GM12878 (cell line): ENCODE data around the gene HERC4. TPM values are rescaled to one million over a fixed set of nuclear protein-coding genes. Genes with fewer than 3 reads are reported as not detected.
"Not testable (repeated sequence)": the region's sequence is repeated elsewhere in the genome, so short reads cannot be mapped to it uniquely, and the experiment has no call there.

Source experiments
- ATAC-seq: fragments of 200-7000 bp; cut with Tn5 transposase; 3 replicates; pipeline ENCODE4 v1.9.1; 2020; ENCODE audit warnings: mild to moderate bottlenecking, moderate library complexity
- BruUV-seq: library from RNA; stranded (reverse); fragments of 400-500 nt; replicated peaks from 2 replicates; lab custom pipeline; 2021; lab: Mats Ljungman, UMichigan
- CTCF ChIA-PET: fragments of 300-600 bp; sonication (Branson Sonifier 250); formaldehyde crosslinking; extraction: SDS; loops from one replicate; lab custom pipeline; 2021; ENCODE audit warnings: inconsistent platforms; lab: Yijun Ruan, JAX
- POLR2A ChIA-PET: fragments of 350-600 bp; formaldehyde crosslinking; extraction: SDS; loops from one replicate; lab custom pipeline; 2021; ENCODE audit warnings: inconsistent platforms; lab: Charles Lee
- RAD21 ChIA-PET: fragments of 300-600 bp; sonication (Branson Sonifier 250); formaldehyde crosslinking; loops from one replicate; lab custom pipeline; 2023; ENCODE audit warnings: antibody characterized with exemption; ENCODE audit not compliant: unreplicated experiment; lab: Charles Lee
- SMC1A ChIA-PET: fragments of 300-600 bp; sonication (Branson Sonifier 250); formaldehyde crosslinking; loops from one replicate; lab custom pipeline; 2023; ENCODE audit not compliant: unreplicated experiment, uncharacterized antibody; lab: Charles Lee
- DNase-seq: peaks from one replicate; pipeline ENCODE4 v3.0.0-alpha.2; 2011; ENCODE audit warnings: low read depth, low spot score
- FAIRE-seq: peaks from 3 replicates; lab custom pipeline; 2011; peaks lifted over from hg19 to GRCh38; lab: Jason Lieb, UNC
- H2AFZ ChIP-seq: 2 replicates; pipeline ENCODE4 v1.6.0; 2011; ENCODE audit warnings: low read depth, low read length, control low read depth; ENCODE audit not compliant: control insufficient read depth
- H3K27ac ChIP-seq: 2 replicates; pipeline ENCODE4 v1.5.1; 2011; ENCODE audit warnings: control low read depth; ENCODE audit not compliant: control insufficient read depth, insufficient read depth
- H3K27me3 ChIP-seq, 2 experiments: replicated peaks in 1 of 2; 2 replicates each; pipeline versions ENCODE4 v1.6.0 to v1.6.1; 2011; ENCODE audit warnings: low read length in 1 of 2; ENCODE audit not compliant: control insufficient read depth in 2 of 2, insufficient read depth in 2 of 2
- H3K36me3 ChIP-seq, 2 experiments: 2 replicates each; pipeline ENCODE4 v1.5.1; 2011; ENCODE audit warnings: low read length in 1 of 2; ENCODE audit not compliant: control insufficient read depth in 2 of 2, insufficient read depth in 2 of 2
- H3K4me1 ChIP-seq: 2 replicates; pipeline ENCODE4 v1.6.1; 2011; ENCODE audit warnings: mild to moderate bottlenecking, low read length, moderate library complexity, mixed read lengths; ENCODE audit not compliant: control insufficient read depth, insufficient read depth
- H3K4me2 ChIP-seq: 2 replicates; pipeline ENCODE4 v1.6.0; 2011; ENCODE audit warnings: control low read depth; ENCODE audit not compliant: control insufficient read depth, insufficient read depth
- H3K4me3 ChIP-seq: fragments of 200-600 bp; sonication (generic); 2 replicates; pipeline ENCODE4 v1.5.1; 2016
- H3K79me2 ChIP-seq: 2 replicates; pipeline ENCODE4 v1.6.0; 2011; ENCODE audit warnings: low read length; ENCODE audit not compliant: control insufficient read depth, insufficient read depth
- H3K9ac ChIP-seq: 2 replicates; pipeline ENCODE4 v1.8.0; 2011; ENCODE audit warnings: low read length, control low read depth, mixed read lengths; ENCODE audit not compliant: control insufficient read depth, insufficient read depth
- H3K9me3 ChIP-seq: replicated peaks from 3 replicates; pipeline ENCODE4 v1.5.1; 2011; ENCODE audit warnings: mild to moderate bottlenecking, low read length; ENCODE audit not compliant: control insufficient read depth, insufficient read depth
- H4K20me1 ChIP-seq: 2 replicates; pipeline ENCODE4 v1.6.0; 2011; ENCODE audit not compliant: control insufficient read depth, insufficient read depth
- CBX5 ChIP-seq: sonication (generic); IDR thresholded peaks from 2 replicates; pipeline ENCODE4 v1.6.1; 2016; ENCODE audit warnings: low read depth, moderate library complexity, mild to moderate bottlenecking, inconsistent platforms
- CHD2 ChIP-seq: IDR thresholded peaks from 2 replicates; pipeline ENCODE4 v1.6.1; 2011; ENCODE audit warnings: low read depth, low read length, improper control_type of control experiment, borderline replicate concordance
- PAX5 ChIP-seq: IDR thresholded peaks from 2 replicates; pipeline ENCODE4 v1.6.1; 2011; ENCODE audit warnings: low read depth, low read length, borderline replicate concordance
- SMAD5 ChIP-seq: IDR thresholded peaks from 2 replicates; pipeline ENCODE4 v1.6.1; 2016; ENCODE audit warnings: antibody characterized with exemption, low read depth
- STAT1 ChIP-seq: fragments of 450-650 bp; conservative IDR thresholded peaks from 2 replicates; pipeline ENCODE4 v1.6.1; 2014; ENCODE audit warnings: antibody characterized with exemption, mild to moderate bottlenecking
- TCF3 ChIP-seq: IDR thresholded peaks from 2 replicates; pipeline ENCODE4 v1.6.1; 2012; ENCODE audit warnings: low read depth, mild to moderate bottlenecking, low read length, borderline replicate concordance; ENCODE audit not compliant: insufficient read depth
- TCF7 ChIP-seq: IDR thresholded peaks from 2 replicates; pipeline ENCODE4 v1.6.1; 2014; ENCODE audit warnings: antibody characterized with exemption, borderline replicate concordance
- USF1 ChIP-seq: IDR thresholded peaks from 2 replicates; pipeline ENCODE4 v1.6.1; 2011; ENCODE audit warnings: borderline replicate concordance, low read depth, mild to moderate bottlenecking, moderate library complexity, mixed read lengths, low read length; ENCODE audit not compliant: insufficient read depth; ENCODE audit errors: extremely low read length
- WGBS: methylation state at CpG from one replicate; pipeline ENCODE4 v1.1.6; 2016; ENCODE audit warnings: low lambda C conversion rate; ENCODE audit not compliant: insufficient replicate concordance, insufficient coverage; ENCODE audit errors: missing lambda C conversion rate; 5-methylcytosine and 5-hydroxymethylcytosine counted together
- in situ Hi-C: fragments of 300-500 bp; cut with MboI; formaldehyde crosslinking; loops from 9 replicates; pipeline ENCODE4 v1.14.3; 2018; ENCODE audit warnings: mixed read lengths
- intact Hi-C: fragments of 100-400 bp; cut with micrococcal nuclease; formaldehyde crosslinking; loops from one replicate; pipeline ENCODE4 v1.14.2; 2022; ENCODE audit not compliant: unreplicated experiment
- polyA plus RNA-seq, 11 experiments: library from polyadenylated mRNA; depleted of rRNA in 4 of 11; unstranded in 6 of 11; stranded (reverse) in 5 of 11; fragments of >200 nt; fragmentation: Nextera tagmentation in 4 of 11; fragmentation: Illumina TruSeq in 1 of 11; extraction: Ambion mirVana in 4 of 11; extraction: Trizol in 1 of 11; gene quantifications; 1 replicate in 1 of 11; 2 replicates in 10 of 11; pipeline versions ENCODE4 v1.2.1 to v1.2.3, GENCODE V29; 2011 to 2016; ENCODE audit warnings: inconsistent platforms in 2 of 11, missing spikeins in 2 of 11, low read depth in 1 of 11
- total RNA-seq, 4 experiments: library from RNA; depleted of rRNA in 3 of 4; stranded (reverse); fragments of >200 nt in 3 of 4; fragmentation: Illumina TruSeq in 1 of 4; extraction: Trizol in 1 of 4; gene quantifications; 2 replicates each; pipeline versions ENCODE4 v1.2.1 to v1.2.3, GENCODE V29; 2013 to 2021

HERC4 gene
- total and polyA plus RNA-seq, 10 of the 15 experiments (the other 5 are each of a cell fraction or from before 2014, with no cell fraction given): 9.7 to 36.8 (median 23.4) TPM

- 100% methylated on average over 1 of the region's 1 CpG for WGBS
- intact Hi-C loops: no loop called here
- peaks cover 0 to 13% of the 10 kb centered on the region in 2 experiments; a peak in 2 of 4 replicates for H3K36me3 ChIP-seq
Observed at GRCh38 chr10:68023292-68023691, 51.8 kb downstream of the HERC4 start.

GRCh38 chr10:68022324-68022723 is 52.8 kb downstream of the HERC4 start:
- H3K4me3 ChIP-seq, CTCF ChIA-PET, H3K9me3 ChIP-seq, H3K4me1 ChIP-seq, H3K27me3 ChIP-seq, FAIRE-seq, H3K36me3 ChIP-seq, POLR2A ChIA-PET, H3K9ac ChIP-seq, intact Hi-C loops, BruUV-seq, ATAC-seq, RAD21 ChIA-PET, H3K27ac ChIP-seq, H3K4me2 ChIP-seq, H3K79me2 ChIP-seq, in situ Hi-C loops, H4K20me1 ChIP-seq, DNase-seq, H2AFZ ChIP-seq: not testable (repeated sequence)
- WGBS: 88% methylated on average over 4 of the region's 4 CpGs
- SMC1A ChIA-PET: interaction anchor here (0.8 kb wide), 1 partner anchor 11 kb away, joined by 3 read pairs; no protein-coding TSS in a partner anchor

More at GRCh38 chr10:68023292-68023691, 51.8 kb downstream of the HERC4 start:
- Histone ChIP-seq H3K27me3 (no peaks in the 10 kb centered on the region), H3K4me3 (no peak overlapping the region), H2AFZ (no peak overlapping the region), H3K9ac (no peak overlapping the region), H4K20me1 (no peaks in the 10 kb centered on the region), H3K9me3 (peaks cover 4% of the 10 kb centered on the region; the same call in 2 of the 3 replicates), H3K4me1 (no peaks in the 10 kb centered on the region), H3K79me2 (no peaks in the 10 kb centered on the region), H3K4me2 (no peak overlapping the region), H3K27ac (no peak overlapping the region)
- SMC1A ChIA-PET: interaction anchor here (0.5 kb wide), 1 partner anchor 34 kb away, joined by 3 read pairs; no protein-coding TSS in a partner anchor
- in situ Hi-C loops: no loop called here
- ATAC-seq (no peak), FAIRE-seq (no peak), DNase-seq (no peak)
- POLR2A ChIA-PET: no interaction called here
- BruUV-seq: no TSS peak
- TF ChIP-seq STAT1 (no peak), TCF7 (no peak), CHD2 (no peak), USF1 (no peak), PAX5 (no peak), TCF3 (no peak), SMAD5 (no peak), CBX5 (no peak)
- RAD21 ChIA-PET: no interaction called here
- CTCF ChIA-PET: no interaction called here

GRCh38 chr10:68016519-68016918 is 58.6 kb downstream of the HERC4 start:
- H3K4me2 ChIP-seq, H3K79me2 ChIP-seq, H3K27me3 ChIP-seq, in situ Hi-C loops, H3K27ac ChIP-seq, RAD21 ChIA-PET, H3K4me1 ChIP-seq, H2AFZ ChIP-seq, POLR2A ChIA-PET, intact Hi-C loops, H3K9me3 ChIP-seq, H3K4me3 ChIP-seq, BruUV-seq, H3K9ac ChIP-seq, FAIRE-seq, H4K20me1 ChIP-seq, ATAC-seq, DNase-seq: not testable (repeated sequence)
- ChIA-PET CTCF (interaction anchor here (1.0 kb wide), 1 partner anchor 46 kb away, joined by 3 read pairs; no protein-coding TSS in a partner anchor), SMC1A (interaction anchor here (1.5 kb wide), 1 partner anchor 14 kb away, joined by 3 read pairs; no protein-coding TSS in a partner anchor)
- H3K36me3 ChIP-seq: peaks cover 0 to 21% of the 10 kb centered on the region in 2 experiments; a peak in 3 of 4 replicates
- 35% methylated on average over 4 of the region's 4 CpGs for WGBS
